NCI-H1694 (cell line): ENCODE measurements around the gene NCMAP.

ENCODE experiments used
- DNase-seq: peaks from one replicate; lab custom pipeline; 2025; lab: John Stamatoyannopoulos, UW

Gene NCMAP

GRCh38 chr1:24570265-24571125 is 14.6 kb downstream of the NCMAP start:
- no peak for DNase-seq

GRCh38 chr1:24572301-24572700 is 16.4 kb downstream of the NCMAP start:
- DNase-seq, result no peak

- DNase-seq, result no peak
Observed at GRCh38 chr1:24575905-24576587, 20.2 kb downstream of the NCMAP start.

- DNase-seq, result no peak
Observed at GRCh38 chr1:24578846-24579245, 23.0 kb downstream of the NCMAP start.

- DNase-seq, result no peak
Observed at GRCh38 chr1:24580756-24581155, 24.9 kb downstream of the NCMAP start.

- no peak for DNase-seq
Observed at GRCh38 chr1:24584171-24584647, 28.3 kb downstream of the NCMAP start.

GRCh38 chr1:24586119-24586518 is 30.2 kb downstream of the NCMAP start:
- DNase-seq, result no peak

- DNase-seq, result peak; percentile 58
Observed at GRCh38 chr1:24586970-24587820, 31.3 kb downstream of the NCMAP start.

GRCh38 chr1:24588573-24588972 is 32.7 kb downstream of the NCMAP start:
- no peak for DNase-seq

GRCh38 chr1:24589200-24589599 is 33.3 kb downstream of the NCMAP start:
- no peak for DNase-seq

- no peak for DNase-seq
Observed at GRCh38 chr1:24591781-24592180, 35.9 kb downstream of the NCMAP start.

GRCh38 chr1:24594328-24594598 is 38.4 kb downstream of the NCMAP start:
- DNase-seq, result no peak

- no peak for DNase-seq
Observed at GRCh38 chr1:24596401-24596880, 40.6 kb downstream of the NCMAP start.

- no peak for DNase-seq
Observed at GRCh38 chr1:24599265-24599664, 43.4 kb downstream of the NCMAP start.

GRCh38 chr1:24600551-24600950 is 44.7 kb downstream of the NCMAP start:
- no peak for DNase-seq

GRCh38 chr1:24605534-24606295 is 49.8 kb downstream of the NCMAP start:
- no peak for DNase-seq

- no peak for DNase-seq
Observed at GRCh38 chr1:24606296-24606605, 50.4 kb downstream of the NCMAP start.

GRCh38 chr1:24606621-24607020 is 50.7 kb downstream of the NCMAP start:
- no peak for DNase-seq

GRCh38 chr1:24609949-24610517 is 54.1 kb downstream of the NCMAP start:
- DNase-seq, result no peak

GRCh38 chr1:24619376-24619775 is 63.5 kb downstream of the NCMAP start:
- DNase-seq, result no peak

GRCh38 chr1:24620678-24621077 is 64.8 kb downstream of the NCMAP start:
- no peak for DNase-seq

- no peak for DNase-seq
Observed at GRCh38 chr1:24621121-24621520, 65.2 kb downstream of the NCMAP start.
